Measurements from ENCODE around the gene LGMN.
"Not testable (repeated sequence)": the region's sequence is repeated elsewhere in the genome, so short reads cannot be mapped to it uniquely, and the experiment has no call there.

Gene LGMN

DNA sequence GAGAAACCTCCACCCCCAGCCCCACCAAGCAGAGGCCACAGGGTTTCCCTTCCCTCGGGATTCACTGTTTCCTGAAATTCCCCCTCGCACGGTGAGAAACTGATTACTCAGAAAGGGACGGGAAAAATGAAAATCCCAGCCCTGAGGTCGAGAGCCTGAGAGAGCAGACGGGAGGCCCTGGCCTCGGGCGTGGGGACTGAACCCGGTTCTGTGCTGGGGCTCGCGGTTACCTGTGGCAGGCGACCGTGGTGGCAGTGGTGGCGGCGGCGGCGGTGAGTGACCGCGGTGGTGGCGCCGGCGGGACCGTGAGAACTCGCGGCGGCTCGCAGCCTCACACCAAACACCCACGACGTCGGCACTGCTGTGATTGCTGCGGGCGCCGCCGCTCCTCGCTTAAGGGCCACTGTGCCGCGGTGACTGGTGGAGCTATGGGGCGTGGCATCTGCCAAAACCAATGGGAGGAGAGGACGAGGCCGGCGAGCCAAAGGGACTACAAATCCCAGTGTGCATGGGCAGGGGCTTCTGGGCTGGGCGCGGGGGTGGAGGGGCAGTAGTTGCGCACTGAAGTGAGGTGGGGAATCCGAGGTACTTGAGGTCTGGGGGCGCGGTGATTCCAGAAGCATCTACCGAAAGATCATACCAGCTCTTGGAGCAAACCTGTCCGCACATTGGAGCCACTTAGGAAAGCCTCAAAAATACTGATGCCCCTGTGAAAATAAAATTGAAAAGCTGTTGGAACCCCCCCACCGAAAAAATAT is at the start of gene LGMN:
TSS of gene LGMN (minus strand) at position 369 of the 758 bp plus-strand sequence. CDS start 15,841 bp downstream, outside the sequence.
- peak; percentile 88 to 92 for DNase-seq

DNA sequence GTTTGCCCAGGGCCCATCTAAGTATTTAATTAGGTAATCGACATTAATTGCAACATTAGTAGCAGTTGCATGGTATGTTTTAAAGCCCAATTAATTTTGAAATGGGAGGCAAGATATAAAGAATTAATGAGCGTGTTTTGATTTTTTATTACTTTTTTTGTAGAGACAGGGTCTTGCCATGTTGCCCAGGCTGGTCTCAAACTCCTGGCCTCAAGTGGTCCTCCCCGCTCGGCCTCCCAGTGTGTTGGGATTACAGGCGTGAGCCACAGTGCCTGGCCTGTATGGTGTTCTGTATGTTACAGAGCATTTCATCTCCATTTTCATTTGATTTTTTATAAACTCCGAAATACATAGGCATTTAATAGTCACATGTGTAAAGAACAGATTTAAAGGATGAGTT is 46.5 kb upstream of the LGMN start:
- DNase-seq, result no peak

DNA sequence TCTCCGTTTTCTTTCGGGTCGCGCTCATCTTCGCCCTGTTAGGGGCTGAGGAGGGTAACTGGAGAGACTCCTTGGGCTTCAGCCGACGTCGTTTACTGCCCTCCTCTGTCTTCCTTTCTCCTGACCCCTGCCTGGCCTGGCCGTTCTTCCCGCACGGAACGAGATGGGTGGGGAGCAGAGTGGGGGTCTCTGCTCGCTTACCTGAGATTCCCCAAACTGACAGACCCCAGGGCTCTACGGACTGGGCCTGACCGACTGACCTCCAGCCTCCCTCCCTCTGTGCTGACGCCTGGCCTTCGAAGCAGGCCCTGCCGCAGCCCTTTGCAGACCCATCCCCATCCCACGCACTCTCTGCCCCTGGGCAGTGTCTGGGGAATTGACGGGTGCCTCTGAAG is 46.1 kb upstream of the LGMN start:
- no peak for DNase-seq

DNA sequence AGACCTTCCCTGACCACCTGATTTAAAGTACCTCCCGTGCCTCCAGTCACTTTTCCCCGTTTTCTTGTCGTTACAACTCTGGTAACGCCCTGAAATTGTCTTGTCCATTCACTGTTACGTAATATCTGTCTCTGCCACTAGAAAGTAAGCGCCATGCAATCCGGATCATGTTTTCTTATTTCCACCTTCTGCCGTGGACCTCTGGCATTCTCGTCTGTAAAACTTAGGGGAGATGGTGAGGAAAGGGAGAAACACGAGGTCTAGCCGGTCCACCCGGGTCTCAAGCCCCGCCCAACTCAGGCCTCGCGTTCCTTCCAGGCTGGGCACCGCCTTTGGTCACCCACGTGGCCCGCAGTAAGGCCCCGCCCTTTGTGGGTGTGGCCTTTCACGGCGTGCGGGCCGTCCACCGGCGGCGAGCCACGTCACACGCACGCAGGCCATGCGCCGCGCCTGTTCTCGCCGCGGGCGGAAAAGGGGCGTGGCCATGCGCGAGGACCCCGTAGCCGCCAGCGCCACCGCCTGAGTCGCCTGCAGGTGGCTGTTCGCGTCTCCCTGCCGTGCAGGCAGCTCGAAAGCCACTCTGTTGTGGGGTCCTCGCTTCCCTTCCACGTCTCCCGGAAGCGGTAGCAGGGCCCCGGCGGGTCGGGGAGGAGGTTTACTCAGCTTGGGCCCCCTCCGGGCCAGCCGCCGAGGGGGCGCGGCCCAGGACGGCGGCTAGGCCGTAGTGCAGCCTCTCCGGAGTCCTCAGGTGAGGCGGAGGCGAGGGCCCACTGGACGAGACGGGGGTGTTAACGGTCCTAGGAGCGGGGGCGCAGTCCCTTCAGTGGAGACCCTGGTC is 45.5 kb upstream of the LGMN start, which contains the start of gene GOLGA5:
TSS of gene GOLGA5 (plus strand) at position 597 of the 838 bp plus-strand sequence. CDS start 3,133 bp downstream, outside the sequence.
- peak; percentile 98 to 99 for DNase-seq

DNA sequence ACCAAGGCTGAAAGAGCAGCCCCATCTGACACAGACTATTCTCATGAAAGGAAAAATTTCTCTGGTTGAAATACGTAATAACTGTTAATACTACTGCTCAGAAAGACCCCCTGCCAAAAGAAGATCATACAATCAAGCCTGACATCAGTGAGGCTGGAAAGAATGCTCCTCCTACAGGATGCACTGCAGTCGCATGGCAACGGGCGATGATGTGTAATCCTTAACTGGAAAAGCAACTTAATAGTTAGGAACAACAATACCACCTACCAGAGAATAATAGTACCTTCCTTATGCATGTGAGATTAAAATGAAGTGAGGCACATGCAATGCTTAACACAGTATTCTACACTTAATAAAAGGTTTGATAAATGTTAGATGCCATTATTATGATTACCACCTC is 44.5 kb upstream of the LGMN start:
- DNase-seq, result no peak

DNA sequence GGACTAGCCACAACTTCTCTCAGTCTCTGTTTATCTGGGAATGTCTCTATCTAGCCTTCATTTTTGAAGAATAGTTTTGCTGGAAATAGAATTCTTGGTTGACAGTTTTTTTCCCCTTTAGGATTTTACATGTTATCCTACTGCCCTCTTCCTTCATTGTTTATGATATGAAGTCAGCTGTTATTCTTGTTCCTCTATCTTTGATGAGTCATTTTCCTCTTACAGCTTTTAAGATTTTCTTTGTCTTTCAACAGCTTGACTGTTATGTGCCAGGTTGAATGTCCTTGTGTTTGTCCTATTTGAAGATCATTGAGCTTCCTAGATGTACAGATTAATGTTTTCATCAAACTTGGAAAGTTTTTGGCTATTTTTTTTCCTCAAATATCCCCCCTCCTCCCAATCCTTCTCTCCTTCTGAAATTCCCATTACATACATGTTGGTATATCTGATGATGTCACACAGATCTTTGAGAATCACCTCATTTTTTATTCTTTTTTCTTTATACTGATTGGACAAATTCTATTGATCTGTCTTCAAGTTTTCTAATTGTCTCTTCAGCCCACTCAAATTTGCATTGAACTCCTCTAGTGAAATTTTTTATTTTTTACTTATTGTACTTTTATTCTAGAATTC is 41.1 kb upstream of the LGMN start:
- no peak for DNase-seq

DNA sequence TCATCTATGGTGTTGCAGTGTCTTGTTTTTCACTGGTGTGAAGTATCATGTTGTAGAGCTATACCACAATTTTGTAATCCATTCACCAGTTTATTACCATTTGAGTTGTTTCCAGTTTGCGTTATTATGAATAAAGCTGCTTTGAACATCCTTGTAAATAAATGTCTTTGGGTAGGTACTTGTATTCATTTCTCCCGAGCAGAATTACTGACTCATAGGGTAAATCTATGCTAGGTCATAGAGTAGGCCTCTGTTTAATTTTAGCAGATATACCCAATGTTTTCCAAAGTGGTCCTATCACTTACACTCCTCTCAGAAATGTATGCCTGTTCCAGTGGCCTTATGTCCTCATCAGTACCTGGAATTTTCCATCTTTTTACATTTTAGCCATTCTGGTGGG is 39.1 kb upstream of the LGMN start:
- DNase-seq, result no peak

DNA sequence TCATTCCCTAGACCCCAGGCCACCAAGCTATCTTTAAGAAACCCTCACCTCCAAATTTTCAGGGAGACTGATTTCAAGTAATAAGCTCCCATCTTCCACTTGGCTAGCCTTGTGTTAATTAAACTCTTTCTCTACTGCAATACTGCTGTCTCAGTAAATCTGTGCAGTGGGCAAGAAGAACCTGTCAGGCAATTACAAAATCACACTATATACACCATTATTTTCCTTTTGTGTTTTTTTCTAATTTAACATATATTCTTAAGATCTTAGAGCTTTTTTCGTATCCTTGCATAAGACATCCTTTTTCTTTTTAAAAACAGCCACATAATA is 38.0 kb upstream of the LGMN start:
- DNase-seq, result no peak

DNA sequence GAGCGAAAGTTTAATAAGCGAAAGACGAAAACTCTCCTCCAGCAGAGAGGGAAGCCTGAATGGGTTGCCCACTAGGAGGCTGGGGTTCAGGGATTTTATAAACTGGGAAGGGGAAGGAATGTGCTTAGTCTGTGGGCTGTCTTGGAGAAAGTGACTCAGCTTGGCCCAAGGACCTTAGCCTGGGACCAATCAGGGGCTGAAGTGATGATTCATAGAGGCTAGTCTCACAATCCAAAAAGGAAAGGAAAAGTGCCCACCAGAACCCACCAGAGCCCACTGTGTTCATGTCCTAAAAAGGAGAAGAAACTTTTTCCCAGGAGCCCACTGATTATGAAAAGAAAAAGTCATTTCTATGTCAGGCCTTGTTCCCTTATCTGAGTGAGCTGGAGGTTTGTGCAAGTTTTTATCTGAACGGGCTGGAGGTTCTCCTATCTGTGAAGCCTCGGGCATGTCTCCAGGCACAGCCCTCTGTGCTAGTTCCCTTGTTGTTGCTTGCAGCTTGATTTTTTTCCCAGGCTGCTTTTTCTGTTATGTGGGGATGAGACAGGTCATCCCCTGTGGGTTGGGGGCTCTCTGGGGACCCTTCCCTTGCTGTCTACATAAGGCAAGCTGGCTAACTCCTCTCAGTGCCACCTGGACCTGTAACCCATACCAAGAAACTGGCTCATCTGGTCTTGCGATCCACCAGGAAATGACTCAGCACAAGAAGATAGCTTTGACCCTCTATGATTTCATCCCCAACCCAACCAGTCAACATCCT is 37.4 kb upstream of the LGMN start:
- DNase-seq, result no peak

DNA sequence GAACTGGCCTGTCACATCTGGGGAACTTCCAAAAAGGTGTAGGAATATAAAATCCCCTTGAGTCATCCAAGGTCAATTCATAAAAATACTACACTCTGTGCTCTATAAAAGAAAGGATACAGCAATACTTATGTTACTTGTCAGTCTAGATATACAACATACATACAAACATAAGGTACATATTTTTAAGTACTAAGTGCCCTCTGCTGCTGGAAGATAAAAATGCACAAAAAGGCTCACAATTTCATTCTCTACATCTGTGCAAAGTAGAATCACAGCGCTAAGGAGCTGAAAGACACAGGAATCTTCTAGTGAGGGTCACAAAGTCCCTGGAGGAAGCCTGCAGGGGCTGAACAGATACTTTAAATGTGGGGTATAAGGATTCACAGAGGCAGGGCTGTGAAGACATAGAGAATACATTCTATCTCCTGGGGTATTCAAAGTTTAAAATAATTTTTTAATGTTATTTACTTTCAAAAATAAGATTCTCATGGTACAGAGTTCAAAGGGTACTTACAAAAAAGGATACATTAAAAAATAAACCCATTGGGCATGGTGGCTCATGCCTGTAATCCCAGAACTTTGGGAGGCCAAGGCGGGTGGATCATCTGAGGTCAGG is 35.5 kb upstream of the LGMN start:
- peak; percentile 39 to 67 for DNase-seq

DNA sequence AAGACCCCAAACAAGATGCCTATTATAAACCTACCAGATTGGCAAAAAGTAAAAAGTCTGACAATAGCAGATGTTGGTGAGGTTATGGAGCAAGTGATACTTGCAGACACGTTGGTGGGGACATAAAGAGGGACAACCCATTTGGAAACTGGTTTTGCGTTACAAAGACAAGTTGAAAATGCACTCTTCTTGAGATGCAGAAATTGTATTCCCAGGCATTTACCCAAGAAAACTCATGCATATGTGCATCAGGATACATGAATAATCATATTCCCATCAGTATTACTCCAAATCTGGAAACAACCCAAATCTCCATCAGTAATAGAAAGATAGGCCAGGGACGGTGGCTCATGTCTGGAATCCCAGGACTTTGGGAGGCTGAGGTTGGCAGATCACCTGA is 32.9 kb upstream of the LGMN start:
- no peak for DNase-seq

DNA sequence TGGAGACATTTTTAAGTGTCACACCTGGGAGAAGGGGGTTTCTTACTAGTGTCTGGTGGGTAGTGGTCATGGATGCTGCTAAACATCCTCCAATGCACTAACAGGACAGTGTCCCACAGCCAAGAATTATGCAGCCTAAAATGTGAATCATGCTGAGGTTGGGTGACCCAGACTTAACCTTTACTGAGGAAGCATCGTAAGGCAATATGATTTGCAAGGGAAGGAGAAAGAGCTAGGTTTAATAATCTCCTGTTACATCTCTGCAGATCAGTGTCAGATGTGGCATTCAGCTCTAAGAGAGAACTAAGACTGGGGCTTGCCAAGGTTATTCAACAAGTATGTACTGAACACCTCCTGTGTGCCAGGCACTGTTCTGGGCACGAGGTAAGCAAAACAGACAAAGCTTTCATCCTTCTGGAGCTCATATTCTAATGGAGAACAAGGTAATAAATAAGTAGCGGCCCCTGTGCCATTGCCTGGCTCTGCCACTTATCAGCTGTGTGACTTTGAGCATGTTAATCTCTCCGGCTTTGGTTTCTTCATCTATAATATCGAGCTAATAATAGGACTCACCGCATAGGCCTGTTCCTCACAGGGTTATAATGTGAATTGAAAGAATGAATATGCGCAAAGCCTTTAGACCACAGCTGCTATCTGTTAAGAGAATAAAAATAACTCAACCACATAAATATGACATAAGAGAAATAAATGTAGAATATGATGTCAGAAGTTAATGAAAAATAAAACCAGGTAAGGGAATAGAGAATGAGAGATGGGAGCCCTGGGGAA is 32.2 kb upstream of the LGMN start:
- DNase-seq, result peak in 1 of 2 donors; percentile 22

DNA sequence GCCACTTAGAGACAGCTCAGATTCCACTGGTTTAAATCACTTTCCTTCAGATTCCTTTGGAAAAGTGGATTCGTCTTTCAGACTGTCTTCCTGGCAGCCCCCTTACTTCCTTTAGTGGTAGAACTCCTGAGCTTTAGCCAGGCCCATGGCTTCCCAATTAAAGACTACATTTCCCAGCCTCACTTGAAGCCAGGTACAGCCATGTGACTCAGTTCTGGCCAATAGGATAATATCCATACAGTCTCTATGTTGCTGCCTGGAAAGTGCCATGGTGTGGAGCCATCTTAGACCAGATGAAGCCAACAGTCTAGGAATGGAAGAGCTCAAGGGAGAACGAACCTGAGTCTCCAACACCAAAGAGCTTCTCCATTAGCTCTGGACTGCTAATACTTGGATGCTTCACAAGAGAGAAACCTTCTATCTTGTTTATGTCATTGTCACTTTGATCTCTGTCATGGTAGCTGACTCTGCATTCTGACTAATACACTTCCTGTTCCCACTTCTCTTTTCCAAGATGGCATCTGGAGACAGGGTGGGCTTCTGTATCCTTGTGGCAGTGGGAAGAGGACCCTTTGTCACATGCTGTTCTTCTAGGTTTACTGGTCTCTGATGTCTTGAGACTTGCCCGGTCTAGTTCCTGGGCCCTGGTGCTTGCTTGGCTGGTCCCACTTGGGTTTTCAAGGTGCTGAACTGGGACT is 30.6 kb upstream of the LGMN start:
- not testable (repeated sequence) for DNase-seq

DNA sequence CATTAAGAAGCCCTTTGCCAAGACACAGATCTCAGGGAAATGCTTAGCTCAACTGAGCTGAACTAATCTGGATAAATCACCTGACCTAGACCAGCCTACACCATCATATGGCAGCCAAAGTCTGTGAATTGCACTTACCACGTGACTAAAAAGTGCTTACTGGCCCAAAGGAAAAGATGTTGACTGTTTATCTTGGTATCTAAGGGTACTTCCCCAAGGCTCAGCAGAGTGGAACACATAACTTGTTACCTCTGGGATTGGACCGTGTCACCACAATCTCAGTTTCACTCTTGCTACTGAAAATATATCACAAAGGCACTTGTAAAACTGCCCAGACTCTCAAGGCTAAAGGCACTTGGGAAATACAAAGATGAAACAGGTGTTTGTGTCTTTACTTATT is 26.9 kb upstream of the LGMN start:
- DNase-seq, result peak in 1 of 2 donors; percentile 55

DNA sequence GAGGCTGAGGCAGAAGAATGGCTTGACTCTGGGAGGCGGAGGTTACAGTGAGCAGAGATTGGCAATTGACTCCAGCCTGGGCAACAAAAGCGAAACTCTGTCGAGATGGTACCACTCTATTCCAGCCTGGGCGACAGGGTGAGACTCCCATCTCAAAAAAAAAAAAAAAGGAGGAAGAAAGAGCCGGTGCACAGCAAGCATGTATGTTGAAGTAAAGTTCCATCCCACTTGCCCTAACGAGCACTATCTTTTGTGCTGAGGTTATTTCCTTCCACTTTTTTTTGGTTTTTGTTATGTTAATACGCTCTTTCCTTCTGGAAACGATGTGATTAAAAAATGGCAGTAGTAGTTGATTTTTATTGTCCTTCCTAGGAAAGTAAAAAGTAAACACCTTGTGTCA is 26.1 kb upstream of the LGMN start:
- no peak for DNase-seq

DNA sequence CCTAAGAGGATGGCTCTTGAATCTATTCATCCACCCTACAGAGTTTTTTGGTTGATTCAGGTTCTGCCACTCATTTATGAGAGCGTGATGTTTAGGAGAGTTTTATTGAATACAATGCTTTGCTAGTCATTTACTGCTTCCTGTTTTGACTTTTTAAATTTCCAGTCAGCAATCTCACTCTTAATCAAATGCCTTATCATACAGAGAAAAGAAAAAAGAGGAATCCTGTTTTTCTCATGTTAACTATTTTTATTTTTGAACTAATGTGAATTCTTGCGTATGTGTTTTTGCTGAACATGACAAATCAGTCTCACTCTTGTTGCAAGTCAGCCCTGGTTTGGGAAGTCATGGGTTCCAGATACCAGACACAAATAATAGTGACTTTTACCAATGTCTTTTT is 22.1 kb upstream of the LGMN start:
- no peak for DNase-seq

DNA sequence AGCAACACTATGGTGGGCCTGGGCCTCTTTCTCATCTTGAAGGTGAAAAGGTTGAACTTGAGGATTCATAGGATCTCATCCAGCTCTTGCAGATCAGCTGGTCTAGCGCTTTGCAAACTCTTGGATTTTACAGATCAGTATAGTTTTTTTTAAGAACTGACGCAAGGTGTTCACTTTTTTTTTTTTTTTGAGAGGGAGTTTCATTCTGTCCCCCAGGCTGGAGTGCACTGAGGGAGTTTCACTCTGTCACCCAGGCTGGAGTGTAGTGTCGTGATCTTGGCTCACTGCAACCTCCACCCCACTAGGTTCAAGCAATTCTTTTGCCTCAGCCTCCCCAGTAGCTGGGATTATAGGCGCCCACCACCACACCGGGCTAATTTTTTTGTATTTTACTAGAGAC is 20.4 kb upstream of the LGMN start:
- no peak for DNase-seq

DNA sequence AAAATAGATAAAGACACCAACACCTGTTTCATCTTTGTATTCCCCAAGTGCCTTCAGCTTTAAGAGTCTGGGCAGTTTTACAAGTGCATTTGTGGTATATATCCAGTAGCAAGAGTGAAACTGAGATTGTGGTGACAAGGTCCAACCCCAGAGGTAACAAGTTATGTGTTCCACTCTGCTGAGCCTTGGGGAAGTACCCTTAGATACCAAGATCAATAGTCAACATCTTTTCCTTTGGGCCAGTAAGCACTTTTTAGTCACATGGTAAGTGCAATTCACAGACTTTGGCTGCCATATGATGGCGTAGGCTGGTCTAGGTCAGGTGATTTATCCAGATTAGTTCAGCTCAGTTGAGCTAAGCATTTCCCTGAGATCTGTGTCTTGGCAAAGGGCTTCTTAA is 19.8 kb upstream of the LGMN start:
- peak; percentile 47 to 61 for DNase-seq

DNA sequence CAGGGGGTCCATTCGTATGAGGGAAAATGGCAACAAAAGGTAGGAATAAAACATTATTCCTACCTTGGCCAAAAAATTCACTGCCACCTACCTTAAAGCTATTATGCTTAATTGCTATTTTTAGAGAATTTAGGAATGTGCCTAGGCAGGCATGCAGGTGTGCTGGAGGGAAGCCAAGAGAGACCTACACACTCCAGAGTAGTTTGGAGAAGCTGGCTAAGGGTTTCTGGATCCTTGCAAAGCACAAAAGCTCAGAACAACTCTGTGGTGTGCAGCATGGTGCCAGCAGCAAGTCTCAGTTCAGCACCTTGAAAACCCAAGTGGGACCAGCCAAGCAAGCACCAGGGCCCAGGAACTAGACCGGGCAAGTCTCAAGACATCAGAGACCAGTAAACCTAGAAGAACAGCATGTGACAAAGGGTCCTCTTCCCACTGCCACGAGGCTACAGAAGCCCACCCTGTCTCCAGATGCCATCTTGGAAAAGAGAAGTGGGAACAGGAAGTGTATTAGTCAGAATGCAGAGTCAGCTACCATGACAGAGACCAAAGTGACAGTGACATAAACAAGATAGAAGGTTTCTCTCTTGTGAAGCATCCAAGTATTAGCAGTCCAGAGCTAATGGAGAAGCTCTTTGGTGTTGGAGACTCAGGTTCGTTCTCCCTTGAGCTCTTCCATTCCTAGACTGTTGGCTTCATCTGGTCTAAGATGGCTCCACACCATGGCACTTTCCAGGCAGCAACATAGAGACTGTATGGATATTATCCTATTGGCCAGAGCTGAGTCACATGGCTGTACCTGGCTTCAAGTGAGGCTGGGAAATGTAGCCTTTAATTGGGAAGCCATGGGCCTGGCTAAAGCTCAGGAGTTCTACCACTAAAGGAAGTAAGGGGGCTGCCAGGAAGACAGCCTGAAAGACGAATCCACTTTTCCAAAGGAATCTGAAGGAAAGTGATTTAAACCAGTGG is 15.5 kb upstream of the LGMN start:
- DNase-seq, result not testable (repeated sequence)

DNA sequence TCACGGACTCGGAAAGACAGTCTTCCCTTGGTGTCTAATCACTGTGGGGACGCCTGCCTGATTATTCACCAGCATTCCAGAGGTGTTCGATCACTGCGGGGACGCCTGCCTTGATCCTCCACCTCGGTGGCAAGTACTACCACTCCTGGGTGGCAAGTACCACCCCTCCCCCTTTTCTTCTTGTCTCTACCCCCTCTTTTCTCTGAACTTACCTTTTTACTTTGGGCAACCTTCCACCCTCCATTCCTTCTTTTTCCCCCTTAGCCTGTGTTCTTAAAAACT is 12.0 kb upstream of the LGMN start:
- no peak for DNase-seq
